ENCODE data around the gene APOA4. TPM values are rescaled to one million over a fixed set of nuclear protein-coding genes. Genes with fewer than 3 reads are reported as not detected.

The APOA4 gene
- total and polyA plus RNA-seq, 9 of the 15 experiments (the other 6 are each of a cell fraction or from before 2014, with no cell fraction given), result 0.07 TPM; not detected in 8

DNA sequence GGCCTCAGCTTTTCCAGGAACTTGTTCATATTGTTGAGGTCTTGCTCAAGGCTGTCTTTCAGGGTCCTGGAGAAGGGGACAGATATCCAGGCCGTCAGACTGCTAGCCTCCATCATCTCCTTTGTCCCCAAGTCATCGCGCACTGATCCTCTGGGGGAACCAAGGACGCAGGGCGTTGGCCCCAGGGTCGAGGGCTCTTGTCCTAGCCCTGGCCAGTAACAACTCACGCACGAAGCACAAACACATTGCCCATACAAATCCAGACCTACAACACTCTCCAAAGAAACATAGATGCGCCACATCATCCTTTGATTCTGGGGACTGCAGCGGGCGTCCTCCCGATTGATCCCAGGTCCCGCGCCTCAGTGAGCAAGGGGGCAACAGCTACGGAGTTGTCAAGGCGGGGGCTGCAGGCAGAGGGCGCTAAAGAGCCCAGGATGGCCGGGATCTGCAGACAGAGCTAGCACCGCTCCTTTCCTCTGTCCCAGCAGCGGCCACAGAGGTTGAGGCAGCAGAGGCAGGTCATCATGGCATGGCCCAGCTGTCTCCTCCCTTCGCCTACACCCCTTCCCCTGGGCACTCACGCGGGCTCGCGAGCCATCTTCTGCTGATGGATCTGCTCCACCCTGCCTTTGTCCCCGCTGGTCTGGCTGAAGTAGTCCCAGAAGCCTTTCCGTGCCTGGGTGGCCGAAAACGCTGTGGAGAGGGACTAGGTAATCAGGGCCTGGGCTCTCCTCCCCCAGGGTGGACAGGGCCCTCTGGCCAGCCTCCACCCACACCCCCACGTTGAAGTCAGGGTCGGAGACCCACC, 31.9 kb downstream of the APOA4 start (continued):
- TF ChIP-seq, protein P1, sequence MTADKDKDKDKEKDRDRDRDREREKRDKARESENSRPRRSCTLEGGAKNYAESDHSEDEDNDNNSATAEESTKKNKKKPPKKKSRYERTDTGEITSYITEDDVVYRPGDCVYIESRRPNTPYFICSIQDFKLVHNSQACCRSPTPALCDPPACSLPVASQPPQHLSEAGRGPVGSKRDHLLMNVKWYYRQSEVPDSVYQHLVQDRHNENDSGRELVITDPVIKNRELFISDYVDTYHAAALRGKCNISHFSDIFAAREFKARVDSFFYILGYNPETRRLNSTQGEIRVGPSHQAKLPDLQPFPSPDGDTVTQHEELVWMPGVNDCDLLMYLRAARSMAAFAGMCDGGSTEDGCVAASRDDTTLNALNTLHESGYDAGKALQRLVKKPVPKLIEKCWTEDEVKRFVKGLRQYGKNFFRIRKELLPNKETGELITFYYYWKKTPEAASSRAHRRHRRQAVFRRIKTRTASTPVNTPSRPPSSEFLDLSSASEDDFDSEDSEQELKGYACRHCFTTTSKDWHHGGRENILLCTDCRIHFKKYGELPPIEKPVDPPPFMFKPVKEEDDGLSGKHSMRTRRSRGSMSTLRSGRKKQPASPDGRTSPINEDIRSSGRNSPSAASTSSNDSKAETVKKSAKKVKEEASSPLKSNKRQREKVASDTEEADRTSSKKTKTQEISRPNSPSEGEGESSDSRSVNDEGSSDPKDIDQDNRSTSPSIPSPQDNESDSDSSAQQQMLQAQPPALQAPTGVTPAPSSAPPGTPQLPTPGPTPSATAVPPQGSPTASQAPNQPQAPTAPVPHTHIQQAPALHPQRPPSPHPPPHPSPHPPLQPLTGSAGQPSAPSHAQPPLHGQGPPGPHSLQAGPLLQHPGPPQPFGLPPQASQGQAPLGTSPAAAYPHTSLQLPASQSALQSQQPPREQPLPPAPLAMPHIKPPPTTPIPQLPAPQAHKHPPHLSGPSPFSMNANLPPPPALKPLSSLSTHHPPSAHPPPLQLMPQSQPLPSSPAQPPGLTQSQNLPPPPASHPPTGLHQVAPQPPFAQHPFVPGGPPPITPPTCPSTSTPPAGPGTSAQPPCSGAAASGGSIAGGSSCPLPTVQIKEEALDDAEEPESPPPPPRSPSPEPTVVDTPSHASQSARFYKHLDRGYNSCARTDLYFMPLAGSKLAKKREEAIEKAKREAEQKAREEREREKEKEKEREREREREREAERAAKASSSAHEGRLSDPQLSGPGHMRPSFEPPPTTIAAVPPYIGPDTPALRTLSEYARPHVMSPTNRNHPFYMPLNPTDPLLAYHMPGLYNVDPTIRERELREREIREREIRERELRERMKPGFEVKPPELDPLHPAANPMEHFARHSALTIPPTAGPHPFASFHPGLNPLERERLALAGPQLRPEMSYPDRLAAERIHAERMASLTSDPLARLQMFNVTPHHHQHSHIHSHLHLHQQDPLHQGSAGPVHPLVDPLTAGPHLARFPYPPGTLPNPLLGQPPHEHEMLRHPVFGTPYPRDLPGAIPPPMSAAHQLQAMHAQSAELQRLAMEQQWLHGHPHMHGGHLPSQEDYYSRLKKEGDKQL (CRISPR knock-in tag; IDR thresholded peaks at IDR 0.05; ENCODE audit: borderline replicate concordance), result no peak
- TF ChIP-seq SMAD1 (IDR thresholded peaks at IDR 0.05; ENCODE audit: low read depth, low read length, partially characterized antibody) (no peak), NR2C1 (IDR thresholded peaks at IDR 0.05) (no peak), NR2C1 (tag; IDR thresholded peaks at IDR 0.05) (no peak), GATA2 (CRISPR knock-in tag; IDR thresholded peaks at IDR 0.05) (no peak), MAFK (IDR thresholded peaks at IDR 0.05; ENCODE audit: low read length) (no peak), BHLHE40 (IDR thresholded peaks at IDR 0.05; ENCODE audit: low read length) (0 out of 2 replicates have a peak, but pooled peaks have one; percentile 18), POLR2AphosphoS2 (IDR thresholded peaks at IDR 0.05; ENCODE audit: low read length) (no peak), TGIF2 (CRISPR knock-in tag; IDR thresholded peaks at IDR 0.05) (no peak), SMC3 (conservative IDR thresholded peaks at IDR 0.05; ENCODE audit: insufficient read depth, low read depth, low read length) (peak; percentile 65), KAT8 (IDR thresholded peaks at IDR 0.05; ENCODE audit: low read depth) (no peak), POLR3G (IDR thresholded peaks at IDR 0.05; ENCODE audit: extremely low read depth, insufficient read length, insufficient replicate concordance) (no peak)
- TF ChIP-seq, protein P2, sequence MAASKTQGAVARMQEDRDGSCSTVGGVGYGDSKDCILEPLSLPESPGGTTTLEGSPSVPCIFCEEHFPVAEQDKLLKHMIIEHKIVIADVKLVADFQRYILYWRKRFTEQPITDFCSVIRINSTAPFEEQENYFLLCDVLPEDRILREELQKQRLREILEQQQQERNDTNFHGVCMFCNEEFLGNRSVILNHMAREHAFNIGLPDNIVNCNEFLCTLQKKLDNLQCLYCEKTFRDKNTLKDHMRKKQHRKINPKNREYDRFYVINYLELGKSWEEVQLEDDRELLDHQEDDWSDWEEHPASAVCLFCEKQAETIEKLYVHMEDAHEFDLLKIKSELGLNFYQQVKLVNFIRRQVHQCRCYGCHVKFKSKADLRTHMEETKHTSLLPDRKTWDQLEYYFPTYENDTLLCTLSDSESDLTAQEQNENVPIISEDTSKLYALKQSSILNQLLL (CRISPR knock-in tag; IDR thresholded peaks at IDR 0.05; ENCODE audit: borderline replicate concordance), result no peak
- TF ChIP-seq, protein P3, sequence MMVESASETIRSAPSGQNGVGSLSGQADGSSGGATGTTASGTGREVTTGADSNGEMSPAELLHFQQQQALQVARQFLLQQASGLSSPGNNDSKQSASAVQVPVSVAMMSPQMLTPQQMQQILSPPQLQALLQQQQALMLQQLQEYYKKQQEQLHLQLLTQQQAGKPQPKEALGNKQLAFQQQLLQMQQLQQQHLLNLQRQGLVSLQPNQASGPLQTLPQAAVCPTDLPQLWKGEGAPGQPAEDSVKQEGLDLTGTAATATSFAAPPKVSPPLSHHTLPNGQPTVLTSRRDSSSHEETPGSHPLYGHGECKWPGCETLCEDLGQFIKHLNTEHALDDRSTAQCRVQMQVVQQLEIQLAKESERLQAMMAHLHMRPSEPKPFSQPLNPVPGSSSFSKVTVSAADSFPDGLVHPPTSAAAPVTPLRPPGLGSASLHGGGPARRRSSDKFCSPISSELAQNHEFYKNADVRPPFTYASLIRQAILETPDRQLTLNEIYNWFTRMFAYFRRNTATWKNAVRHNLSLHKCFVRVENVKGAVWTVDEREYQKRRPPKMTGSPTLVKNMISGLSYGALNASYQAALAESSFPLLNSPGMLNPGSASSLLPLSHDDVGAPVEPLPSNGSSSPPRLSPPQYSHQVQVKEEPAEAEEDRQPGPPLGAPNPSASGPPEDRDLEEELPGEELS (CRISPR knock-in tag; IDR thresholded peaks at IDR 0.05; ENCODE audit: borderline replicate concordance), result no peak
- TF ChIP-seq, protein P4, sequence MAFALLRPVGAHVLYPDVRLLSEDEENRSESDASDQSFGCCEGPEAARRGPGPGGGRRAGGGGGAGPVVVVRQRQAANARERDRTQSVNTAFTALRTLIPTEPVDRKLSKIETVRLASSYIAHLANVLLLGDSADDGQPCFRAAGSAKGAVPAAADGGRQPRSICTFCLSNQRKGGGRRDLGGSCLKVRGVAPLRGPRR (CRISPR knock-in tag; IDR thresholded peaks at IDR 0.05), result no peak
- TF ChIP-seq, protein P5, sequence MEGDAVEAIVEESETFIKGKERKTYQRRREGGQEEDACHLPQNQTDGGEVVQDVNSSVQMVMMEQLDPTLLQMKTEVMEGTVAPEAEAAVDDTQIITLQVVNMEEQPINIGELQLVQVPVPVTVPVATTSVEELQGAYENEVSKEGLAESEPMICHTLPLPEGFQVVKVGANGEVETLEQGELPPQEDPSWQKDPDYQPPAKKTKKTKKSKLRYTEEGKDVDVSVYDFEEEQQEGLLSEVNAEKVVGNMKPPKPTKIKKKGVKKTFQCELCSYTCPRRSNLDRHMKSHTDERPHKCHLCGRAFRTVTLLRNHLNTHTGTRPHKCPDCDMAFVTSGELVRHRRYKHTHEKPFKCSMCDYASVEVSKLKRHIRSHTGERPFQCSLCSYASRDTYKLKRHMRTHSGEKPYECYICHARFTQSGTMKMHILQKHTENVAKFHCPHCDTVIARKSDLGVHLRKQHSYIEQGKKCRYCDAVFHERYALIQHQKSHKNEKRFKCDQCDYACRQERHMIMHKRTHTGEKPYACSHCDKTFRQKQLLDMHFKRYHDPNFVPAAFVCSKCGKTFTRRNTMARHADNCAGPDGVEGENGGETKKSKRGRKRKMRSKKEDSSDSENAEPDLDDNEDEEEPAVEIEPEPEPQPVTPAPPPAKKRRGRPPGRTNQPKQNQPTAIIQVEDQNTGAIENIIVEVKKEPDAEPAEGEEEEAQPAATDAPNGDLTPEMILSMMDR (IDR thresholded peaks at IDR 0.05 in 2 of 3, conservative IDR thresholded peaks at IDR 0.05 in 1 of 3; ENCODE audit: insufficient read depth in 2 of 3, low read depth in 1 of 3, low read length in 3 of 3), result peak; percentile 91 to 94 (median 93)
